WTC11 (cell line): ENCODE measurements around the gene CLMP. TPM values are rescaled to one million over a fixed set of nuclear protein-coding genes. Genes with fewer than 3 reads are reported as not detected.

ENCODE experiments used
- ATAC-seq: fragments of 200-7000 bp; cut with Tn5 transposase; 2 replicates; pipeline ENCODE4 v1.10.0; 2021; ENCODE audit warnings: mild to moderate bottlenecking, moderate library complexity
- CTCF ChIA-PET: fragments of 300-600 bp; sonication (Branson Sonifier 250); formaldehyde crosslinking; loops from one replicate; lab custom pipeline; 2021; ENCODE audit warnings: antibody characterized with exemption; lab: Charles Lee
- POLR2A ChIA-PET: fragments of 350-600 bp; sonication (Branson Sonifier 250); formaldehyde crosslinking; loops from one replicate; lab custom pipeline; 2021; ENCODE audit warnings: antibody characterized with exemption; lab: Charles Lee
- DNase-seq: peaks from one replicate; pipeline ENCODE4 v3.0.0; 2021; ENCODE audit warnings: low spot score
- H3K27ac Mint-ChIP-seq: 2 replicates; pipeline ENCODE4 v1.8.0; 2021; ENCODE audit warnings: mixed read lengths
- H3K27me3 Mint-ChIP-seq: 2 replicates; pipeline ENCODE4 v1.8.0; 2021; ENCODE audit warnings: low read depth, mild to moderate bottlenecking, moderate library complexity, mixed read lengths
- H3K36me3 Mint-ChIP-seq: 2 replicates; pipeline ENCODE4 v1.8.0; 2021; ENCODE audit warnings: mixed read lengths
- H3K4me1 Mint-ChIP-seq: 2 replicates; pipeline ENCODE4 v1.8.0; 2022; ENCODE audit warnings: mixed read lengths
- H3K4me3 Mint-ChIP-seq: 2 replicates; pipeline ENCODE4 v1.8.0; 2021; ENCODE audit warnings: mild to moderate bottlenecking, moderate library complexity, mixed read lengths
- H3K9me3 Mint-ChIP-seq: 2 replicates; pipeline ENCODE4 v1.8.0; 2021; ENCODE audit warnings: mixed read lengths
- CREM ChIP-seq: sonication (generic); formaldehyde crosslinking; IDR thresholded peaks from 2 replicates; pipeline ENCODE4 v1.8.1; 2022; ENCODE audit warnings: mild to moderate bottlenecking, missing genetic modification reagents, moderate library complexity
- EMX1 ChIP-seq: fragments of 250-450 bp; sonication (Bioruptor Pico); IDR thresholded peaks from 2 replicates; pipeline ENCODE4 v1.8.0; 2021; ENCODE audit warnings: mild to moderate bottlenecking
- GTF2I ChIP-seq: fragments of 250-450 bp; sonication (Bioruptor Pico); conservative IDR thresholded peaks from 2 replicates; pipeline ENCODE4 v1.4.0; 2021; ENCODE audit warnings: mild to moderate bottlenecking
- KAT7 ChIP-seq: sonication (generic); formaldehyde crosslinking; IDR thresholded peaks from 2 replicates; pipeline ENCODE4 v1.8.1; 2023; ENCODE audit warnings: missing genetic modification reagents, mild to moderate bottlenecking, borderline replicate concordance
- MXD4 ChIP-seq: fragments of 250-450 bp; sonication (Bioruptor Pico); IDR thresholded peaks from 2 replicates; pipeline ENCODE4 v1.8.0; 2021; ENCODE audit warnings: mild to moderate bottlenecking, moderate library complexity, borderline replicate concordance
- SMAD3 ChIP-seq: sonication (generic); formaldehyde crosslinking; IDR thresholded peaks from 2 replicates; pipeline ENCODE4 v1.8.0; 2022; ENCODE audit warnings: missing genetic modification reagents, mild to moderate bottlenecking, borderline replicate concordance
- TEAD1 ChIP-seq: sonication (generic); formaldehyde crosslinking; IDR thresholded peaks from 2 replicates; pipeline ENCODE4 v1.8.0; 2022; ENCODE audit warnings: mild to moderate bottlenecking, missing genetic modification reagents
- TP53 ChIP-seq: sonication (generic); formaldehyde crosslinking; IDR thresholded peaks from 2 replicates; pipeline ENCODE4 v1.8.1; 2023; ENCODE audit warnings: mild to moderate bottlenecking, missing genetic modification reagents
- ZBTB21 ChIP-seq: sonication (generic); formaldehyde crosslinking; IDR thresholded peaks from 2 replicates; pipeline ENCODE4 v1.8.1; 2023; ENCODE audit warnings: mild to moderate bottlenecking, missing genetic modification reagents, borderline replicate concordance
- ZNF423 ChIP-seq: fragments of 250-450 bp; sonication (Bioruptor Pico); IDR thresholded peaks from 2 replicates; pipeline ENCODE4 v2.1.2; 2022; ENCODE audit warnings: mild to moderate bottlenecking, moderate library complexity
- total RNA-seq: library from RNA; stranded (reverse); gene quantifications from 3 replicates; pipeline ENCODE4 v1.2.3, GENCODE V29; 2021
- TF ChIP-seq, protein P1 (sequence below): sonication (generic); formaldehyde crosslinking; IDR thresholded peaks from 2 replicates; pipeline ENCODE4 v1.8.0; 2022; ENCODE audit warnings: missing genetic modification reagents
- TF ChIP-seq, protein P2 (sequence below): fragments of 250-450 bp; sonication (Bioruptor Pico); IDR thresholded peaks from 2 replicates; pipeline ENCODE4 v1.9.0; 2021; ENCODE audit warnings: mild to moderate bottlenecking
- TF ChIP-seq, protein P3 (sequence below): fragments of 200-600 bp; IDR thresholded peaks from 2 replicates; pipeline ENCODE4 v1.8.0; 2022; ENCODE audit warnings: antibody characterized with exemption
- TF ChIP-seq, protein P4 (sequence below): sonication (generic); formaldehyde crosslinking; IDR thresholded peaks from 2 replicates; pipeline ENCODE4 v1.8.1; 2023; ENCODE audit warnings: mild to moderate bottlenecking, missing genetic modification reagents, moderate library complexity
- TF ChIP-seq, protein P5 (sequence below): sonication (generic); formaldehyde crosslinking; IDR thresholded peaks from 2 replicates; pipeline ENCODE4 v1.8.1; 2022; ENCODE audit warnings: missing genetic modification reagents, borderline replicate concordance
- TF ChIP-seq, protein P6 (sequence below): sonication (generic); formaldehyde crosslinking; IDR thresholded peaks from 2 replicates; pipeline ENCODE4 v1.8.1; 2023; ENCODE audit warnings: mild to moderate bottlenecking, moderate library complexity, missing genetic modification reagents

Gene CLMP
- total RNA-seq, 1 experiment from 2014 or later = 20.0 TPM

DNA sequence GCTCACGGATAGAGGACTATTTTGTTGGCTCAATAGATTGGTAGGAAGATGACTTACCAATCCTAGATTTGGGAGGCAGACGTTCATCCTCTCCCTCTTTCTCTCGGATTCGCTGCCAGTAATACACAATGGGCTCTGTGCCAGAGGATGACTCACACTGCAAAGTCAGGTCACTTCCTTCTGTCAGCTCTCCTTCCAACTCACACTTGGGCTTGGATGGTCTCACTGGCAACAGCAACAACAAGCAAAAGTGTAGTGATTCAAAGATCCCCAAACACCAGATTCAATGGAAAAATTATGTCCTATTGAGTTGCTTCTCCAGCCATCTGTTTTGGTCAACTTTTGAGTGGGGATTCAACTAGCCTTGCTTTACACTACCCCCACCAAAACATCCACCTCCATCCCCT, 111.4 kb downstream of the CLMP start:
- Mint-ChIP-seq H3K36me3 (peaks cover 7% of the 10 kb centered on the region), H3K27me3 (no peaks in the 10 kb centered on the region; the same call in 1 of the 2 replicates), H3K4me1 (no peaks in the 10 kb centered on the region), H3K9me3 (no peaks in the 10 kb centered on the region), H3K27ac (no peak overlapping the region; the same call in 1 of the 2 replicates), H3K4me3 (no peak overlapping the region)
- ATAC-seq = no peak
- ChIA-PET POLR2A (no interaction called here), CTCF (no interaction called here)
- DNase-seq = no peak
- TF ChIP-seq TP53 (CRISPR knock-in tag) (no peak), GTF2I (CRISPR knock-in tag) (no peak), SMAD3 (CRISPR knock-in tag) (no peak), ZNF423 (no peak)
- TF ChIP-seq, protein P1, sequence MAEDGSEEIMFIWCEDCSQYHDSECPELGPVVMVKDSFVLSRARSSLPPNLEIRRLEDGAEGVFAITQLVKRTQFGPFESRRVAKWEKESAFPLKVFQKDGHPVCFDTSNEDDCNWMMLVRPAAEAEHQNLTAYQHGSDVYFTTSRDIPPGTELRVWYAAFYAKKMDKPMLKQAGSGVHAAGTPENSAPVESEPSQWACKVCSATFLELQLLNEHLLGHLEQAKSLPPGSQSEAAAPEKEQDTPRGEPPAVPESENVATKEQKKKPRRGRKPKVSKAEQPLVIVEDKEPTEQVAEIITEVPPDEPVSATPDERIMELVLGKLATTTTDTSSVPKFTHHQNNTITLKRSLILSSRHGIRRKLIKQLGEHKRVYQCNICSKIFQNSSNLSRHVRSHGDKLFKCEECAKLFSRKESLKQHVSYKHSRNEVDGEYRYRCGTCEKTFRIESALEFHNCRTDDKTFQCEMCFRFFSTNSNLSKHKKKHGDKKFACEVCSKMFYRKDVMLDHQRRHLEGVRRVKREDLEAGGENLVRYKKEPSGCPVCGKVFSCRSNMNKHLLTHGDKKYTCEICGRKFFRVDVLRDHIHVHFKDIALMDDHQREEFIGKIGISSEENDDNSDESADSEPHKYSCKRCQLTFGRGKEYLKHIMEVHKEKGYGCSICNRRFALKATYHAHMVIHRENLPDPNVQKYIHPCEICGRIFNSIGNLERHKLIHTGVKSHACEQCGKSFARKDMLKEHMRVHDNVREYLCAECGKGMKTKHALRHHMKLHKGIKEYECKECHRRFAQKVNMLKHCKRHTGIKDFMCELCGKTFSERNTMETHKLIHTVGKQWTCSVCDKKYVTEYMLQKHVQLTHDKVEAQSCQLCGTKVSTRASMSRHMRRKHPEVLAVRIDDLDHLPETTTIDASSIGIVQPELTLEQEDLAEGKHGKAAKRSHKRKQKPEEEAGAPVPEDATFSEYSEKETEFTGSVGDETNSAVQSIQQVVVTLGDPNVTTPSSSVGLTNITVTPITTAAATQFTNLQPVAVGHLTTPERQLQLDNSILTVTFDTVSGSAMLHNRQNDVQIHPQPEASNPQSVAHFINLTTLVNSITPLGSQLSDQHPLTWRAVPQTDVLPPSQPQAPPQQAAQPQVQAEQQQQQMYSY (CRISPR knock-in tag) = no peak
- TF ChIP-seq, protein P2, sequence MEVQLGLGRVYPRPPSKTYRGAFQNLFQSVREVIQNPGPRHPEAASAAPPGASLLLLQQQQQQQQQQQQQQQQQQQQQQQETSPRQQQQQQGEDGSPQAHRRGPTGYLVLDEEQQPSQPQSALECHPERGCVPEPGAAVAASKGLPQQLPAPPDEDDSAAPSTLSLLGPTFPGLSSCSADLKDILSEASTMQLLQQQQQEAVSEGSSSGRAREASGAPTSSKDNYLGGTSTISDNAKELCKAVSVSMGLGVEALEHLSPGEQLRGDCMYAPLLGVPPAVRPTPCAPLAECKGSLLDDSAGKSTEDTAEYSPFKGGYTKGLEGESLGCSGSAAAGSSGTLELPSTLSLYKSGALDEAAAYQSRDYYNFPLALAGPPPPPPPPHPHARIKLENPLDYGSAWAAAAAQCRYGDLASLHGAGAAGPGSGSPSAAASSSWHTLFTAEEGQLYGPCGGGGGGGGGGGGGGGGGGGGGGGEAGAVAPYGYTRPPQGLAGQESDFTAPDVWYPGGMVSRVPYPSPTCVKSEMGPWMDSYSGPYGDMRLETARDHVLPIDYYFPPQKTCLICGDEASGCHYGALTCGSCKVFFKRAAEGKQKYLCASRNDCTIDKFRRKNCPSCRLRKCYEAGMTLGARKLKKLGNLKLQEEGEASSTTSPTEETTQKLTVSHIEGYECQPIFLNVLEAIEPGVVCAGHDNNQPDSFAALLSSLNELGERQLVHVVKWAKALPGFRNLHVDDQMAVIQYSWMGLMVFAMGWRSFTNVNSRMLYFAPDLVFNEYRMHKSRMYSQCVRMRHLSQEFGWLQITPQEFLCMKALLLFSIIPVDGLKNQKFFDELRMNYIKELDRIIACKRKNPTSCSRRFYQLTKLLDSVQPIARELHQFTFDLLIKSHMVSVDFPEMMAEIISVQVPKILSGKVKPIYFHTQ (CRISPR knock-in tag) = no peak
- TF ChIP-seq, protein P3, sequence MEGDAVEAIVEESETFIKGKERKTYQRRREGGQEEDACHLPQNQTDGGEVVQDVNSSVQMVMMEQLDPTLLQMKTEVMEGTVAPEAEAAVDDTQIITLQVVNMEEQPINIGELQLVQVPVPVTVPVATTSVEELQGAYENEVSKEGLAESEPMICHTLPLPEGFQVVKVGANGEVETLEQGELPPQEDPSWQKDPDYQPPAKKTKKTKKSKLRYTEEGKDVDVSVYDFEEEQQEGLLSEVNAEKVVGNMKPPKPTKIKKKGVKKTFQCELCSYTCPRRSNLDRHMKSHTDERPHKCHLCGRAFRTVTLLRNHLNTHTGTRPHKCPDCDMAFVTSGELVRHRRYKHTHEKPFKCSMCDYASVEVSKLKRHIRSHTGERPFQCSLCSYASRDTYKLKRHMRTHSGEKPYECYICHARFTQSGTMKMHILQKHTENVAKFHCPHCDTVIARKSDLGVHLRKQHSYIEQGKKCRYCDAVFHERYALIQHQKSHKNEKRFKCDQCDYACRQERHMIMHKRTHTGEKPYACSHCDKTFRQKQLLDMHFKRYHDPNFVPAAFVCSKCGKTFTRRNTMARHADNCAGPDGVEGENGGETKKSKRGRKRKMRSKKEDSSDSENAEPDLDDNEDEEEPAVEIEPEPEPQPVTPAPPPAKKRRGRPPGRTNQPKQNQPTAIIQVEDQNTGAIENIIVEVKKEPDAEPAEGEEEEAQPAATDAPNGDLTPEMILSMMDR = no peak
- TF ChIP-seq, protein P4, sequence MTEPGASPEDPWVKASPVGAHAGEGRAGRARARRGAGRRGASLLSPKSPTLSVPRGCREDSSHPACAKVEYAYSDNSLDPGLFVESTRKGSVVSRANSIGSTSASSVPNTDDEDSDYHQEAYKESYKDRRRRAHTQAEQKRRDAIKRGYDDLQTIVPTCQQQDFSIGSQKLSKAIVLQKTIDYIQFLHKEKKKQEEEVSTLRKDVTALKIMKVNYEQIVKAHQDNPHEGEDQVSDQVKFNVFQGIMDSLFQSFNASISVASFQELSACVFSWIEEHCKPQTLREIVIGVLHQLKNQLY = no peak

DNA sequence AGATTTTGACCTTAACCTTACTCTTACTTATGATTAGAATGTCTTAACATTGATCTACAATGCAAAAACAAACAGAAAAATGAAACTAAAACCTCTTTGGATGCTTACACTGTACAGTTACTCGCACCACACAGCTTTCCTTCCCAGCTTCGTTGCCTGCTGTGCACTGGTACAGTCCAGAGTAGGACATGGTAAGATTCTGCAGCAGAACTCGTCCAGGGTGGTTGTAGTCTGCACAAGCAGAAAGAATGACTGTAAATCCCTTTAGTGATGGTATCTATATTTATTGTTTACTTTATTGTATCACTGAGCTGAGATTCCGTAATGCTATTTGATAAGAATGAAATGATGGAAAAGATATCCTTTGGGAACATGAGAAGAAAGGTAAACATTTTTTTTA, 112.1 kb downstream of the CLMP start:
- Mint-ChIP-seq H3K4me3 (no peak overlapping the region), H3K9me3 (no peaks in the 10 kb centered on the region), H3K36me3 (peaks cover 7% of the 10 kb centered on the region), H3K4me1 (no peaks in the 10 kb centered on the region), H3K27me3 (no peaks in the 10 kb centered on the region; the same call in 1 of the 2 replicates), H3K27ac (no peak overlapping the region)
- CTCF ChIA-PET = no interaction called here
- ATAC-seq = no peak
- POLR2A ChIA-PET = no interaction called here
- DNase-seq = no peak
- TF ChIP-seq CREM (no peak), GTF2I (CRISPR knock-in tag) (no peak), EMX1 (CRISPR knock-in tag) (no peak), MXD4 (CRISPR knock-in tag) (no peak), TEAD1 (CRISPR knock-in tag) (no peak), ZBTB21 (CRISPR knock-in tag) (no peak), KAT7 (CRISPR knock-in tag) (no peak)
- TF ChIP-seq, protein P5, sequence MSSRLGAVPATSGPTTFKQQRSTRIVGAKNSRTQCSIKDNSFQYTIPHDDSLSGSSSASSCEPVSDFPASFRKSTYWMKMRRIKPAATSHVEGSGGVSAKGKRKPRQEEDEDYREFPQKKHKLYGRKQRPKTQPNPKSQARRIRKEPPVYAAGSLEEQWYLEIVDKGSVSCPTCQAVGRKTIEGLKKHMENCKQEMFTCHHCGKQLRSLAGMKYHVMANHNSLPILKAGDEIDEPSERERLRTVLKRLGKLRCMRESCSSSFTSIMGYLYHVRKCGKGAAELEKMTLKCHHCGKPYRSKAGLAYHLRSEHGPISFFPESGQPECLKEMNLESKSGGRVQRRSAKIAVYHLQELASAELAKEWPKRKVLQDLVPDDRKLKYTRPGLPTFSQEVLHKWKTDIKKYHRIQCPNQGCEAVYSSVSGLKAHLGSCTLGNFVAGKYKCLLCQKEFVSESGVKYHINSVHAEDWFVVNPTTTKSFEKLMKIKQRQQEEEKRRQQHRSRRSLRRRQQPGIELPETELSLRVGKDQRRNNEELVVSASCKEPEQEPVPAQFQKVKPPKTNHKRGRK (CRISPR knock-in tag) = no peak
- TF ChIP-seq, protein P1 (CRISPR knock-in tag) = no peak
- TF ChIP-seq, protein P6, sequence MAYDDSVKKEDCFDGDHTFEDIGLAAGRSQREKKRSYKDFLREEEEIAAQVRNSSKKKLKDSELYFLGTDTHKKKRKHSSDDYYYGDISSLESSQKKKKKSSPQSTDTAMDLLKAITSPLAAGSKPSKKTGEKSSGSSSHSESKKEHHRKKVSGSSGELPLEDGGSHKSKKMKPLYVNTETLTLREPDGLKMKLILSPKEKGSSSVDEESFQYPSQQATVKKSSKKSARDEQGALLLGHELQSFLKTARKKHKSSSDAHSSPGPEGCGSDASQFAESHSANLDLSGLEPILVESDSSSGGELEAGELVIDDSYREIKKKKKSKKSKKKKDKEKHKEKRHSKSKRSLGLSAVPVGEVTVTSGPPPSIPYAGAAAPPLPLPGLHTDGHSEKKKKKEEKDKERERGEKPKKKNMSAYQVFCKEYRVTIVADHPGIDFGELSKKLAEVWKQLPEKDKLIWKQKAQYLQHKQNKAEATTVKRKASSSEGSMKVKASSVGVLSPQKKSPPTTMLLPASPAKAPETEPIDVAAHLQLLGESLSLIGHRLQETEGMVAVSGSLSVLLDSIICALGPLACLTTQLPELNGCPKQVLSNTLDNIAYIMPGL (CRISPR knock-in tag) = no peak
